ENCODE measurements around the gene RGS8. TPM values are rescaled to one million over a fixed set of nuclear protein-coding genes. Genes with fewer than 3 reads are reported as not detected.

RGS8 gene
- under 1 TPM in 2 of 4 donors, not detected in 2; 0.04 to 0.12 TPM for polyA plus RNA-seq (ENCODE audit: insufficient read length in 4 of 4)

- DNase-seq (ENCODE audit: low read depth in 4 of 4, low spot score in 3 of 4), result no peak
Measured at GRCh38 chr1:182684116-182684828, at the start of gene RGS8. RGS8 (minus strand) TSS chr1:182684587; CDS start chr1:182669649, 14,938 bp downstream.

GRCh38 chr1:182731852-182732575 lies 47.6 kb upstream of the RGS8 start:
- no peak for DNase-seq (ENCODE audit: low read depth in 4 of 4, low spot score in 3 of 4)

GRCh38 chr1:182726912-182727311 lies 42.5 kb upstream of the RGS8 start:
- DNase-seq (ENCODE audit: low read depth in 4 of 4, low spot score in 3 of 4), result no peak

- DNase-seq (ENCODE audit: low read depth in 4 of 4, low spot score in 3 of 4), result peak in 2 of 4 donors; percentile 5 to 12
Measured at GRCh38 chr1:182725259-182726255, 41.2 kb upstream of the RGS8 start.

- DNase-seq (ENCODE audit: low read depth in 4 of 4, low spot score in 3 of 4), result no peak
Measured at GRCh38 chr1:182724215-182724614, 39.8 kb upstream of the RGS8 start.

- no peak for DNase-seq (ENCODE audit: low read depth in 4 of 4, low spot score in 3 of 4)
Measured at GRCh38 chr1:182723200-182723599, 38.8 kb upstream of the RGS8 start.

- DNase-seq (ENCODE audit: low read depth in 4 of 4, low spot score in 3 of 4), result no peak
Measured at GRCh38 chr1:182721525-182721924, 37.1 kb upstream of the RGS8 start.

- no peak for DNase-seq (ENCODE audit: low read depth in 4 of 4, low spot score in 3 of 4)
Measured at GRCh38 chr1:182720463-182720862, 36.1 kb upstream of the RGS8 start.

GRCh38 chr1:182719553-182719952 lies 35.2 kb upstream of the RGS8 start:
- no peak for DNase-seq (ENCODE audit: low read depth in 4 of 4, low spot score in 3 of 4)

GRCh38 chr1:182718311-182718710 lies 33.9 kb upstream of the RGS8 start:
- DNase-seq (ENCODE audit: low read depth in 4 of 4, low spot score in 3 of 4), result no peak

GRCh38 chr1:182716740-182717720 lies 32.6 kb upstream of the RGS8 start:
- no peak for DNase-seq (ENCODE audit: low read depth in 4 of 4, low spot score in 3 of 4)

GRCh38 chr1:182715531-182715930 lies 31.1 kb upstream of the RGS8 start:
- DNase-seq (ENCODE audit: low read depth in 4 of 4, low spot score in 3 of 4), result no peak

GRCh38 chr1:182714546-182714945 lies 30.2 kb upstream of the RGS8 start:
- no peak for DNase-seq (ENCODE audit: low read depth in 4 of 4, low spot score in 3 of 4)

- no peak for DNase-seq (ENCODE audit: low read depth in 4 of 4, low spot score in 3 of 4)
Measured at GRCh38 chr1:182713939-182714338, 29.6 kb upstream of the RGS8 start.

GRCh38 chr1:182713492-182713891 lies 29.1 kb upstream of the RGS8 start:
- DNase-seq (ENCODE audit: low read depth in 4 of 4, low spot score in 3 of 4), result no peak

- DNase-seq (ENCODE audit: low read depth in 4 of 4, low spot score in 3 of 4), result no peak
Measured at GRCh38 chr1:182709855-182710254, 25.5 kb upstream of the RGS8 start.

- no peak for DNase-seq (ENCODE audit: low read depth in 4 of 4, low spot score in 3 of 4)
Measured at GRCh38 chr1:182709225-182709764, 24.9 kb upstream of the RGS8 start.

- DNase-seq (ENCODE audit: low read depth in 4 of 4, low spot score in 3 of 4), result no peak
Measured at GRCh38 chr1:182707122-182707521, 22.7 kb upstream of the RGS8 start.

GRCh38 chr1:182704677-182705076 lies 20.3 kb upstream of the RGS8 start:
- DNase-seq (ENCODE audit: low read depth in 4 of 4, low spot score in 3 of 4), result no peak

All from right renal pelvis (tissue), 4 donors.